22Rv1 (cell line): ENCODE data around the gene ELOVL7.

Experiments
- H3K27ac ChIP-seq: fragments of 450-650 bp; 2 replicates; pipeline ENCODE4 v1.5.1; 2017
- ZFX ChIP-seq: fragments of 450-650 bp; IDR thresholded peaks from 2 replicates; pipeline ENCODE4 v1.6.1; 2017; ENCODE audit warnings: antibody characterized with exemption, borderline replicate concordance
- TF ChIP-seq, protein P1 (sequence below): fragments of 450-650 bp; IDR thresholded peaks from 2 replicates; pipeline ENCODE4 v1.5.1; 2017; ENCODE audit warnings: mild to moderate bottlenecking

The ELOVL7 gene

DNA sequence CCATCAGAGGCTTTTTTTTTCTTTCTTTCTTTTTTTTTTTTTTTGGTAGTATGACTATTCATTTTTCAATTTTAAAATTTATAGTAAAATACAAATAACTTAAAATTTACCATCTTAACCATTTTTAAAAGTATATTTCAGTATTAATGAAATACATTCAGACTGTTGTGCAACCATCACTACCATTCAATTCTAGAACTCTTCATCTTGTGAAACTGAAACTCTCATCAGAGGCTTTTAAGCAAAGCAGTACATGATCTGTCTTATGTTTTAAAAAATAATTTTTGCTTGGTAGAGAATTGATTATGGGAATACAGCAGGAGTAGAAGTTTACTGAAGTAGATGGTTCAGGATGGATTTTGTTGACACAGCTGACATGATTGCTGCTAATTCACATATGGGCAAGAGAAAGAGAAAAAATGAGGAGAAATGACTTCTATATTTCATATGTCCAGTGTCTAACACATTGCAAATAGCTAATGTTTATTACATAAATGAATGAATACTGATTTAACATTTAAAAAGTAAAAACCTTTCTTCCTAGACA is 13.4 kb downstream of the ELOVL7 start:
- H3K27ac ChIP-seq = no peak overlapping the region
- no peak for TF ChIP-seq ZFX
- TF ChIP-seq, protein P1, sequence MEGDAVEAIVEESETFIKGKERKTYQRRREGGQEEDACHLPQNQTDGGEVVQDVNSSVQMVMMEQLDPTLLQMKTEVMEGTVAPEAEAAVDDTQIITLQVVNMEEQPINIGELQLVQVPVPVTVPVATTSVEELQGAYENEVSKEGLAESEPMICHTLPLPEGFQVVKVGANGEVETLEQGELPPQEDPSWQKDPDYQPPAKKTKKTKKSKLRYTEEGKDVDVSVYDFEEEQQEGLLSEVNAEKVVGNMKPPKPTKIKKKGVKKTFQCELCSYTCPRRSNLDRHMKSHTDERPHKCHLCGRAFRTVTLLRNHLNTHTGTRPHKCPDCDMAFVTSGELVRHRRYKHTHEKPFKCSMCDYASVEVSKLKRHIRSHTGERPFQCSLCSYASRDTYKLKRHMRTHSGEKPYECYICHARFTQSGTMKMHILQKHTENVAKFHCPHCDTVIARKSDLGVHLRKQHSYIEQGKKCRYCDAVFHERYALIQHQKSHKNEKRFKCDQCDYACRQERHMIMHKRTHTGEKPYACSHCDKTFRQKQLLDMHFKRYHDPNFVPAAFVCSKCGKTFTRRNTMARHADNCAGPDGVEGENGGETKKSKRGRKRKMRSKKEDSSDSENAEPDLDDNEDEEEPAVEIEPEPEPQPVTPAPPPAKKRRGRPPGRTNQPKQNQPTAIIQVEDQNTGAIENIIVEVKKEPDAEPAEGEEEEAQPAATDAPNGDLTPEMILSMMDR = no peak

GRCh38 chr5:60829490-60830266 is 14.4 kb downstream of the ELOVL7 start:
- TF ChIP-seq, protein P1 = no peak
- no peak for TF ChIP-seq ZFX
- H3K27ac ChIP-seq = no peak overlapping the region

DNA sequence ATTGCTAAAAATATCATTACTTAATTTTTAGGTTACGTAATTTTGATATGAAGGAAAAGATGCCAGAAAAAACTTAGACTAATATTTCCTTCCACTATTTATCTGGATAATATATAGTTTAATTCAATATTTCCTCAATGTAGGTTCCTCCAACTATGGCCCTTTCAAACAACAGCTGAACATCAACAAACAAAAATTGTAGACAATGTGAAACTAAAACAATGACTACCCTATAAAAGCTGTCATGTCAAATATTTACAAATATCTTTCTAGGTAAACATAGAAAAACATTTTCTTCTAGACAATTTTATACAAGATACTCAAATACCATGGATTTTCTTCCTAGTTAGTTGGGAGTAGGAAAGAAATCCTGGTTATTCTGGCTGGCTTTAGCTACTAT is 16.9 kb downstream of the ELOVL7 start:
- TF ChIP-seq, protein P1 = no peak
- no peak for TF ChIP-seq ZFX
- H3K27ac ChIP-seq = no peak overlapping the region

DNA sequence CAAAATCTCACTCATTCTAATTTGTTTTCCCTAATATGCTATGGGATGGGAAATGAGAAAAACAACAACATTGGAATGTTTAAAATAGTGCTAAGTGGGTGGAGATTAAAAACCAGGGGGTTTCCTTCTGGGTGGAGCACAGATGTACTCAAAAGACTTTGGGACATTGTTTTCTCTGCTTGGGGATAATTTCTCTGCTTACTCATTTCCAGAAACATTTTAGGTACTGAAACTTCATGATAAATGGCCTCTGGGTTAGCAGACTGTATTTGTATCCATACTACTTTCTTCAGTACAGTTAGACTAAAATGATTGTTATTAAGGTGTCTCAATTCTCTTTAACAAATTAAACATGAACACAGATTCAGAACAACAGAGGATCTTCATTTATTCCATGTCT is 17.4 kb downstream of the ELOVL7 start:
- TF ChIP-seq, protein P1 = no peak
- TF ChIP-seq ZFX = no peak
- no peak overlapping the region for H3K27ac ChIP-seq

GRCh38 chr5:60823574-60823973 is 20.5 kb downstream of the ELOVL7 start:
- no peak for TF ChIP-seq ZFX
- TF ChIP-seq, protein P1 = no peak
- no peak overlapping the region for H3K27ac ChIP-seq

DNA sequence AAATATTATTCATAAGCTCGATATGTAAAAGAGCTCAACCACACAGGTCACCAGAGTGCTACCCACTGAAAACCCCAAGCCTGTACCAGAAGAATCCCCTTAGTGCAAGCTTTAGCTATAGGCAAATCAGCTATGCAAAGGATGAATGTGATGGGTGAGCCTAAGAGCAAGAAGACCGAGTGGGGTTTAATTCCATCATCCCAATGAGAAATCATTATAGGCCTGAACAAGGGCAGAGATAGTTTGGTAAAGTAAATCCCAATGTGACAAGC is 21.8 kb downstream of the ELOVL7 start:
- no peak for TF ChIP-seq ZFX
- TF ChIP-seq, protein P1 = no peak
- H3K27ac ChIP-seq = no peak overlapping the region

- H3K27ac ChIP-seq = no peak overlapping the region
- TF ChIP-seq, protein P1 = no peak
- TF ChIP-seq ZFX = no peak
These were observed 22.4 kb downstream of the ELOVL7 start for GRCh38 chr5:60821488-60822284.
